Measurements from ENCODE around the gene ZNF600. TPM values are rescaled to one million over a fixed set of nuclear protein-coding genes. Genes with fewer than 3 reads are reported as not detected.

ZNF600 gene
- total and polyA plus RNA-seq, 2 of the 13 experiments (the other 11 are each of a cell fraction or from before 2014, with no cell fraction given), result 15.0 to 16.4 TPM

DNA sequence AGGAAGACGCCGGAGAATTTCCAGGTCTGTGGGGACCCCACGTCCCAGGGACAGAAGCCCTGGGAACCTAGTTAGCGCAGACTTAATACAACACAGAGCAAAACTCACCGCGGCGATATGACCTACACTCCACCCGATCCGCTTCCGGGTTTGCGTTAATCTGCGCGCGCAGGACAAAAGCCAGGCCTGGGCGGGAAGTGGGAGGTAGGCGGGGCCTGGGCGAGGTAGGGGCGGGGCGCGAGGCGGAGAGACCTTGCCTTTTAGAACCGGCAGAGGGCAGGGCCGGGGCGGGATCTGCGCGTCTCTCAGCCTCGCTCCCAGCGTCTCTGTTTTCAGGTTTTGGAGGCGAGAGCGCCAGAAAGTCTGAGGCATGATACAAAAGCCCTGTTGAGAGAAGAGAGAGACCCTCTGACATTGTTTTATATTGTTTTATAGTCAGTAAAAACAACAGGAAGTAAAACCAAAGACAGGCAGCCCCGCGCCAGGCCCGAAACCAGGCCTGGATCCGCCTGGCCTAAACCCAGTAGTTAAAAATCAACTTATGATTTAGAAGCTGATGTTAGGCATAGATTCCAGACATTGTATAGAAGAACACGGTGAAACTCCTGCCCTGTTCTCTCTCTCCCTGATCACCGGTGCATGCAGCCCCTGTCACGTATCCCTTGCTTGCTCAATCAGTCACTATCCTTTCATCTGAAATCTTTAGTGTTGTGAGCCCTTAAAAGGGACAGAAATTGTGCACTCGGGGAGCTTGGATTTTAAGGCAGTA, 51.5 kb downstream of the ZNF600 start, which contains the start of gene ZNF611 (continued):
- TF ChIP-seq, protein P1, sequence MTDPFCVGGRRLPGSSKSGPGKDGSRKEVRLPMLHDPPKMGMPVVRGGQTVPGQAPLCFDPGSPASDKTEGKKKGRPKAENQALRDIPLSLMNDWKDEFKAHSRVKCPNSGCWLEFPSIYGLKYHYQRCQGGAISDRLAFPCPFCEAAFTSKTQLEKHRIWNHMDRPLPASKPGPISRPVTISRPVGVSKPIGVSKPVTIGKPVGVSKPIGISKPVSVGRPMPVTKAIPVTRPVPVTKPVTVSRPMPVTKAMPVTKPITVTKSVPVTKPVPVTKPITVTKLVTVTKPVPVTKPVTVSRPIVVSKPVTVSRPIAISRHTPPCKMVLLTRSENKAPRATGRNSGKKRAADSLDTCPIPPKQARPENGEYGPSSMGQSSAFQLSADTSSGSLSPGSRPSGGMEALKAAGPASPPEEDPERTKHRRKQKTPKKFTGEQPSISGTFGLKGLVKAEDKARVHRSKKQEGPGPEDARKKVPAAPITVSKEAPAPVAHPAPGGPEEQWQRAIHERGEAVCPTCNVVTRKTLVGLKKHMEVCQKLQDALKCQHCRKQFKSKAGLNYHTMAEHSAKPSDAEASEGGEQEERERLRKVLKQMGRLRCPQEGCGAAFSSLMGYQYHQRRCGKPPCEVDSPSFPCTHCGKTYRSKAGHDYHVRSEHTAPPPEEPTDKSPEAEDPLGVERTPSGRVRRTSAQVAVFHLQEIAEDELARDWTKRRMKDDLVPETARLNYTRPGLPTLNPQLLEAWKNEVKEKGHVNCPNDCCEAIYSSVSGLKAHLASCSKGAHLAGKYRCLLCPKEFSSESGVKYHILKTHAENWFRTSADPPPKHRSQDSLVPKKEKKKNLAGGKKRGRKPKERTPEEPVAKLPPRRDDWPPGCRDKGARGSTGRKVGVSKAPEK (CRISPR knock-in tag; IDR thresholded peaks at IDR 0.05; ENCODE audit: borderline replicate concordance), result no peak
- no peak for TF ChIP-seq ZBTB43 (CRISPR knock-in tag; conservative IDR thresholded peaks at IDR 0.05)
- TF ChIP-seq ZNF646 (CRISPR knock-in tag; IDR thresholded peaks at IDR 0.05), result no peak
- TF ChIP-seq NRL (CRISPR knock-in tag; IDR thresholded peaks at IDR 0.05; ENCODE audit: borderline replicate concordance), result no peak
- no peak for TF ChIP-seq HNRNPH1 (optimal IDR thresholded peaks at IDR 0.05; ENCODE audit: low read depth, low read length)
- TF ChIP-seq ZMYM3 (CRISPR knock-in tag; IDR thresholded peaks at IDR 0.05), result no peak
- no peak for TF ChIP-seq ZNF101 (CRISPR knock-in tag; IDR thresholded peaks at IDR 0.05; ENCODE audit: borderline replicate concordance, low read depth)
- TF ChIP-seq ELF4 (CRISPR knock-in tag; IDR thresholded peaks at IDR 0.05; ENCODE audit: borderline replicate concordance), result peak; percentile 81; the same call in 1 of the 2 replicates
- TF ChIP-seq, protein P2, sequence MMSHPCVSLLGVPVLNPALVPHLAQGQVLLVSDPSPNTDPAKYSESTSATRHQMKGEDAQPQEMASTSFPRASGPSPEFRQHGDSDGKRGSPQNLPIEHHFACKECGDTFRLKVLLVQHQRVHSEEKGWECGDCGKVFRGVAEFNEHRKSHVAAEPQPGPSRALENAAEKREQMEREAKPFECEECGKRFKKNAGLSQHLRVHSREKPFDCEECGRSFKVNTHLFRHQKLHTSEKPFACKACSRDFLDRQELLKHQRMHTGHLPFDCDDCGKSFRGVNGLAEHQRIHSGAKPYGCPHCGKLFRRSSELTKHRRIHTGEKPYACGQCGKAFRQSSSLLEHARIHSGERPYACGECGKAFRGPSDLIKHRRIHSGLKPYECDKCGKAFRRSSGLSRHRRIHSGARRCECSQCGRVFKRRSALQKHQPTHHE (CRISPR knock-in tag; IDR thresholded peaks at IDR 0.05; ENCODE audit: borderline replicate concordance), result no peak
- no peak for TF ChIP-seq MLLT10 (CRISPR knock-in tag; IDR thresholded peaks at IDR 0.05)

Data from HepG2 (cell line).